Measurements from ENCODE around the gene SYK. TPM values are rescaled to one million over a fixed set of nuclear protein-coding genes. Genes with fewer than 3 reads are reported as not detected.
"Not testable (repeated sequence)": the region's sequence is repeated elsewhere in the genome, so short reads cannot be mapped to it uniquely, and the experiment has no call there.

SYK gene
- polyA plus RNA-seq, 3 donors: 26.1 to 35.7 (median 34.6) TPM

DNA sequence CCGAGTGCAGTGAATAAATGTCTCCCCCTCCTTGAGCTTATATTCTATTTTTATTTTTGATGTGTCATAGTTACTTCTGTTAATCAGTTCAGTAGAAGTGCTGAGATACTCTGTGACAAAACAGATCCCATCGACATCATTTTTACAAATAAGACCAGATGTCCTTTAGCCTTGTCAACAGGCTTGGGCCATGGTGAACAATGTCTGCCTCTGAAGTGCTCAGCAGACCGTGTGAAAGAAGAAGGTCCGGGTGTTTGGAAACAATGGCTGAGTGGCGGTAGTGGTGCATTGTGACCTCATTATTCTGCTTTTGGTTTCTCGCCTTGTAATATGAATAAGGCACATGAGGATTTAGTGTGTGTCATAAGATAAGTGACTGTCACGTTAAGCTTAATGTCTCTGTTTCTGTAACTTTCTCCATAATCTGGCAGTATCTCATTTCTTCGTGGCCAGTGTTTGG lies 71.2 kb downstream of the SYK start:
- no peak for DNase-seq

DNA sequence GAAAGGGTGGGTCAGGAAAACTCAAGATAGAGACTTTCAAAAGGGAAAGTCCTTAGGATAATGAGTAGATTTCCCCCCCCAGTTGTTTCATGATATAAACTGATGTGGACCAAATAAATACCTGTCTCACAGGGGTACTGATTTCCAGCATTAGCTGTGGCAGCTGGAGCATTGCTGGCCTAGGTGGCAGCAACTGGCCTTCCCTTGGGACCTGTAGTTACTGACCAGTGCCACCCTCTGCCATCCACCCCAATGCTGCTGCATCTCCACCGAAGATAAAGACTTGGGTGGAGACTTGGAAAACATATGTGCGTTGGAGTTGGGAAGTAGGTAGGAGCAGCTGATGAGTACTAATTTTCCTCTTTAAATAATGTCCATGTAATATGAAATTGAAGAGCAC lies 71.8 kb downstream of the SYK start:
- no peak for DNase-seq

DNA sequence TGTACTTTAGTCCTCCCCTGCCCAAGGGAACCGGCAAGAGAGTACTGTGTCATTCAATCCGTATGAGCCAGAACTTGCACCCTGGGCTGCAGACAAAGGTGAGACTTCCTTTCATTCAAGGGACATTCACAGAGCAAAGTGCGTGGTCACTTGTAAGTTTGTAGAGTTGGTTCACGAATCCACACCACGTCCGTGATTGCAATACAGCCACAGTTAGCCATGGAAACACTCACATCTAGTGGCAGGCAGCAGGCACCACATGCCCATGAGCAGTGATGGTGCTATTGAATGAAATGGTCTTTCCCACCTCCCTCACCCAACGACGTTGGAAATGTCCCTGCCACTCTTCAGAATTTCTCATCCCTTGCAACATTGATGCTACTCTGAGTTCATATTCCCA lies 72.6 kb downstream of the SYK start:
- no peak for DNase-seq

DNA sequence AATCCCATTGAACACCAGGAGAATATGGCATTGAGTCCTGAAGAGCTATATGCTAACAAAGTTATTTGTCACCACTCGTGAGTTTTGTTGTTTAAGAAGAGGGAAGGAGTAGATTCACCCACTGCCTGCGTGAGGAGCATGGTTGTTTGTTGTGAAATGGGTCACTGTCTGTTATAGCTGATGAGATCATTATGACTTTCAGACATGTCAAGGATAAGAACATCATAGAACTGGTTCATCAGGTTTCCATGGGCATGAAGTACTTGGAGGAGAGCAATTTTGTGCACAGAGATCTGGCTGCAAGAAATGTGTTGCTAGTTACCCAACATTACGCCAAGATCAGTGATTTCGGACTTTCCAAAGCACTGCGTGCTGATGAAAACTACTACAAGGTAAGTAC lies 76.9 kb downstream of the SYK start:
- DNase-seq: no peak

DNA sequence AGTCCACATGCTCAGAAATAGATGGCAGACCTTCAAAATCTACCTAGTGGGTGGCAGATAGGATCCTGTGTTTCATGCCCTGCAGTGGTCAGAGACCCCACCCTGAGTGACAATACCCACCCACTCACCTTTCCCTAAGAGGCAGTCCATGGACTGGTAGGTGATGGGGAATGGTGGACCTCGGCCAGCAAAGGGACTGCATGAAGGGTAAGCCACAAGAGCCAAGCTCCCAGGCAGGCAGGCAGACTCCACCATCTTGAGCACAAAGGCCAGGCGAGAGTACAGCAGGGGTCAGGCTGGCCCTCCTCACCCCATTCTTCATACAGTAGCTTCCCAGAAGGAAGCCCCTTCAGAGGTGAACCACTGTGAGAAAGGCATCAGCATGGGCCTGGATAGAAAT lies 78.4 kb downstream of the SYK start:
- no peak for DNase-seq

DNA sequence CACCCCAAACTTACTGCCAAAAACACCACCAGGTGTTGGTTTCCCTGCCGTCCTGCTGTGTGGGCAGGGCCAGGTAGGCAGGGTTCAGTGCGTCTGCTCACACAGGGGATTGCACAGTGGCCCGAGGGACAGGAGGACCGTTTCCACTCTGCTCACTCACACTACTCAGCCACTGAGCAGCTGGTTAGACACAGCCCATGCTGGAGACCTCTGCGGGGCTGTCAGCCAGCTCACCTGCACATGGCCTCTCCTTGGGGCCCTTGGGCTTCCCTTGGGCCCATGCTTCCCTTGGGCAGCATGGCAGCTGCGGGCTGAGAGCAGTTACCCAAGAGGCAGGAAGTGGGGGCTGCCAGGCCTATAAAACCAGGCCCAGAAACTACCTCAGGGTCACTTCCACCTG lies 79.0 kb downstream of the SYK start:
- no peak for DNase-seq

DNA sequence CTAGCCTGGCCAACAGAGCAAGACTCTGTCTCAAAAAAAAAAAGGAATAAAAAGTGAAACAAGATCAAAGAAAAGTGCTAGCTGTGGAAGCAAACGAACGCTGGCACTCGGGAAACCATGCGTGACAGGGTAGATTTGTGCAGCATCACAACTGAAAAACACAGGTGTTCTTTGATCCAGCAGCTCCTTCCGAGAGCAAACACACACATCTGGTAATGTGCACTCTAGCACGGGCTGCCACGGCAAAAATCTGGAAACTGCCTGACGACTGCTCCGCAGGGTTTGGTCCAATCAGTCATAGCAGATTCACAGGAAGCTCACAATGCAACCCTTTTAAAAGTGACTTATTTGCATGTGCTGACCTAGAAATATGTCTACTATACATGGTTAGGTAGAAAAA lies 80.0 kb downstream of the SYK start:
- DNase-seq: no peak

DNA sequence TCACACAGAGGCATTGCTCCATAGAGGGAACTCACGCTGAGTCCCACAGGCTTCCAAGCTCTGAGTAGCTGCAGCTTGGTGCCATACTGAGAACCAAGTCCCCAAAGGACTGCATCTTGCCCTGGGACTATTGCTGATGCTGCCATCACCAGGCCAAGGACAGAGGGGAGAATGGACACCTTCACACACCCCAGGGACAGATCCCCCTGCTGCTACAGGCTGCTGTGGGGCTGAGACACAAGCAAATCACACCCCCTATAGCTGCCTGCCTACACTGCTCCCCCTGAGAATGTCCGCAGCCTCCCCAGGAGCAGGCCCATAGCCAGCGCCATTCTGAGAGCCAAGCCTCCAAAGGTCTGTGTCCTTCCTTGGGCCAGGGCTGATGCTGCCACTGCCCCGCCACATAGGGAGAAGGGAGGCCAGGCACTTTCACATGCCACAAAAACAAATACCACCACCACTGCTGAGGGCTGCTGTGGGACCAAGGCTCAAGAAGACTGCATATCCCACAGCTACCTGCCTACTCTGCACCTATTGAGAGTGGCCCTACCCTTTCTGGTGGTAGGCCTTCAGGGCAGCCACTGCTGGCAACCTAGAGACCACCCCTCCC lies 81.5 kb downstream of the SYK start:
- no peak for DNase-seq

DNA sequence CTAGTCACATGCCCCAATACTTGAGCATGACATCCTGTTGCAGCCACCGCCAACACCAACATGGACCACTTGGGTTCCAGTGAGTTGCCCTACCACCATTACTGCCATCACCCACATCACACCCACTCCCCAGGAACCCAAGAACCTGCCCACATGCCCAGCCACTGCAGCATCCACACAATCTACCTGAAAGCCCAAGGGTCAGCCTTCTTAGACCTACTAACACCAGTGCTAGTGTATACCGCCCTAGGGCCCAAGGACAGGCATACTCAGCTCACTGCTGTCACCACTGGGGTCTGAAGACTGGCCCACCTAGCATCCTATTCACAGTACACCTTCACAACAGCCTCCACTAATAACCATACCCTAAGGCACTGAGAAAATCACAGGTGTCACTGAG lies 82.0 kb downstream of the SYK start:
- DNase-seq: no peak

DNA sequence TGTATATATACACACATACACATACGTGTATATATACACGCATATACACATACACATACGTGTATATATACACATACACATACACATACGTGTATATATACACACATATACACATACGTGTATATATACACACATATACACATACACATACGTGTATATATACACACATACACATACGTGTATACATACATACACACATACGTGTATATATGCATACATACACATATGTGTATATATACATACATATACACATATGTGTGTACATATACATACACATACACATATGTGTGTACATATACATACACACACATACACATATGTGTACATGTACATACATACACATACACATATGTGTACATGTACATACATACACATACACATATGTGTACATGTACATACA lies 82.6 kb downstream of the SYK start:
- no peak for DNase-seq

DNA sequence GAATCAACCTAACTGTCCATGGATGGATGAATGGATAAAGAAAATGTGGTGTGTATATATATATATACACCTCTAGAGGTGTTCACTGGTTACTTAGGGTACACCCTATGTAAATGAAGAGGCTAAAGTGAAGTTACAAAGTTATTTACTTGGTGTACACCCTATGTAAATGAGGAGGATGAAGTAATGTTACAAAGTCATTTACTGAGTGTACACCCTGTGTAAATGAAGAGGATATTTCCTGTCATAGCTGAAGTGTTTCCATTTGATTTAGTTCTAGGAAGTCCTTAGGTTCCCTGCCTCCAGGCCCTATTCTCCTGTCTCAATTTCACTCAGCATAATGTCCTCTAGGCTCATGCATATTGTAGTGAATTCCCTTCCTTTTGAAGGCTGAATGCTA lies 85.2 kb downstream of the SYK start:
- not testable (repeated sequence) for DNase-seq

DNA sequence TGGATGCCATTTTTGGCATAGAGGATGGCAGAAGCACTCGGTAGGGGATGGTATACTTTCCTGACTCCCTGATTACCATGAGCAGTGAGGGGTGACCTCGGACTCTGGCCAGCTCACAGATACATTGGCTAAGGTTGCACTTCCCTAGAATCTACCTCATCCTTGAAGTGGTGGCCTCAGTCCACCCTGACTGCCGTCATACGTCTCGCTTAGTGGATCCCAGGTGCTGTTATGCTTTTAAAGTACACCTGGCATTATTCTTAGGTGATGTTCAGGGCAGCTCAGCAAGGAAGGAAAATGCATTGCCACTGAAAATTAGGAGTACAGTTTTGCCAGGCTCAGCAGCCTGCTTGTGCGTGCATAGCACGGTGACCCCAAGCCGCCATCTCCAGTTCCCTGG lies 87.3 kb downstream of the SYK start:
- DNase-seq: no peak

DNA sequence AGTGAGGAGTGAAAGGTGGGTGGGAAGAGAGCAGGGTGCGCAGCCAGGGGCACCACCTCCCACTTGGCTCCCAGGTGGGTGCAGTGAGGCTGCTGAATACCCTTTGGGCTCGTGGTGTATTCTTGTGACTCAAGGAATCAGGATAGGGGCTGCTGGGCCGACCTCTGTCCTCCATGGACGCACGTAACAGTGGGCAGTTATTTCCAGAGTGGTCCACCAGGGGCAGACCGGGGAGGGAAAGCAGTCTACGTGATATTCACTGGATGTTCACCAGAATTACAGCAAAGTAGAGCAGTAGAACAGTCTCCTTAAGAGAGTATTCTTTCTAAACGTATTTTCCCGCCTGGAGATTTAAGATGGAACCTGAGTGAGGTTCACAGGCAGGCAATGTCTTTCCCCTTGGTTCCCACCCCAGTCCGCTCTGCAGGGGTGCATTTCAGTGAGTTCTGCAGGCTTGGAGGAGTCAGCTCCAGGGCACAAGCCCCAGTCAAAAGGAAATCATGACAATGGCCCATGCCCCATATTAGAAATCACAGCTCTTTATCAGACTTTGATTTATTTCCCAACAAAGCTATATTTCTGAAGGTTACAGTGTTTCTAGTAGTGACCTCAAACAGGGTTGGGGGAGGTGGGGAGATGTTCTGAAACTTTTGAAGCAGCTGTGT lies 88.7 kb downstream of the SYK start:
- DNase-seq: no peak

DNA sequence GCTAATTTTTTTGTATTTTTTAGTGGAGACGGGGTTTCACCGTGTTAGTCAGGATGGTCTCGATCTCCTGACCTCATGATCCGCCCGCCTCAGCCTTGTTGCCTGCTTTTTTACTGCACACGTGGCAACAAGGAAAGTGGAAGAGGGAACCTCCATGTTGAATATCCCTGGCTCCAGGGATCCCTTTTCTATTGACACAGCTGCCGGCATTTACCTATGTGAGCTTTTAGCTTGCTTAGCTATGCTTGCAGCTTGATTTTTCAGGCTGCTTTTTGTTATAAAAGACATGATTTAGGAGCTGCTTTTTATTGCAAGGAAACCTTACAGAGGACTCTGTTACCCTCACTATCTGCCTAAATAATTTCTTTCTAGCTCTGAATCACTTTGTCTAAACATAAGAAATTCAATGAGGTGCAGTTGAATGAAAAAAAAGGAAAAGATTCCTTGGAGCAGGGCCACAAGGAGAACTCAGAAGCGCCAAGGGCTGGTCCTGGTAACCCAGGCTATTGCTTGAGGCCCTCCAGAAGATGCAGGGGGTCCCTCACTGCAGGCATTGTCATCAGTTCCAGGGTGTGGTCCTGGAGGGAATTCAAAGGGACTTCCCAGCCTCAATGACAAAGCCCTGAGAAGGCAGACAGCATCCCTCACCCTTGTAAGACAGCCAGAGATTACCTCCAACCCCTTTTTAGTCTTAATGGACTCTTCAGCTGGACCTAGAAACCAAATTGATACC lies 89.9 kb downstream of the SYK start:
- no peak for DNase-seq

DNA sequence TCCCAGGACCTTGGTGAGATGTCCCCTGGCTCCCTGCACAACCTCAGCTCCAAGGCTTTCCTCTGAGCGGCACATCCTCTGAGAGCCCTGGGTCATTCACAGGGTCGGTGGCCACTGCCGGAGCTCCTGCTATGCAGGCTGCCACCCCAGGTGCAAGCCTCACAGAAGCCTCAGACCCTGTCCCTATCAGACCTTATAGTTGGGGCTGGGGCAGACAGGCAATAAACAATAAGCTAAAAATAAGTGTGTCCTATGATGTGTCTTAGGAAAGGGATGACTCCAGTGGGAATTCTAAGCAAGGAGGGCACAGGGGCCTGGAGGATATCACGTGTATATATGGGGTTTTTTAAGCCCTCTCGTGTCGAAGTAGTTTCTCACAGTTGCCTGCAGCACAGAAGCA lies 91.3 kb downstream of the SYK start:
- no peak for DNase-seq

DNA sequence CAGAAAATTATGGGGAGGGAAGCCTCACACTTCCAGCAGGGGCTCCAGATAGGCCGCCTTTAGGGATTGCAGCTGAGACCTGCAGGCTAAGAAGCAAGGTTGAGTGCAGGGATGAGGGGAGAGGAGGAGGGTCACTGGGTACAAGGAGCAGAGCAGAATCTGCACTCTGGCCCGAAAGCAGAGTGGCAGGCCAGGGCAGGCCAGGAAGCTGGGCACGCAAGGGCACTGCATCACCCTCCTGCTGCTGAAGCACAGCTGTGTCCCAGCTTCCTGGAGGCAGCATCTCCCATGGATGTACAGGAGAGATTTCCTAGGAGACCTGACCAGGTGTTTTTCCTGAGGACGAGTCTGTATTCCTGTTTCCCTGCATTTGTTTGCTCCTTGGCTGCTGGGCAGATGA lies 92.1 kb downstream of the SYK start:
- DNase-seq: no peak

DNA sequence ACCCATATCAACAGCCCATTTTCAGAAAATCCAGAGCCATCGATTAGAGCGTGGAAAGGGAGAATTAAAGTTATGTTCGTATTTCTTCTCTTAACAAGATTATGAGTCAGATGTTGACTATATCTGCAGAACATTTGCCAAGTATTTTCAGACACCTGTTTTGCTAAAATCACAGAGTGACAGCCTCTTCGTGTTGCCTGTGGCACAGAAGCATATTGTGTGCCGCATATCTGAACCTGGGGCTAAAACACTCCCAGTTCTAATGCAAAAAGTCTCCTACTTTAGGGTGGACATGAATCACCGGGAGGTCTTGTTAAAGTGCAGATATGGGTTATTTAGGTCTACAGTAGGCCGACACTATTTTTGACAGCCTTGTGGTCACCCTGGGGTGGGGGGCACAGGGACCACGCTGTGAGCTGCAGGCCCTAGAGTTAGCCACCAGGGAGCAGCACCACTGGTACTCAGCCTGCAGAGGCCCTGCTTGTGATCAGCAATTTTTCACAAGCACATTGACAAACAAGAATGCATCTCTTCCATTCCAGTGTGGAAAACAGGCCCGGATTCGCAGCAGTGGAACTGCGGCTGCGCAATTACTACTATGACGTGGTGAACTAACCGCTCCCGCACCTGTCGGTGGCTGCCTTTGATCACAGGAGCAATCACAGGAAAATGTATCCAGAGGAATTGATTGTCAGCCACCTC lies 93.5 kb downstream of the SYK start:
- no peak for DNase-seq

DNA sequence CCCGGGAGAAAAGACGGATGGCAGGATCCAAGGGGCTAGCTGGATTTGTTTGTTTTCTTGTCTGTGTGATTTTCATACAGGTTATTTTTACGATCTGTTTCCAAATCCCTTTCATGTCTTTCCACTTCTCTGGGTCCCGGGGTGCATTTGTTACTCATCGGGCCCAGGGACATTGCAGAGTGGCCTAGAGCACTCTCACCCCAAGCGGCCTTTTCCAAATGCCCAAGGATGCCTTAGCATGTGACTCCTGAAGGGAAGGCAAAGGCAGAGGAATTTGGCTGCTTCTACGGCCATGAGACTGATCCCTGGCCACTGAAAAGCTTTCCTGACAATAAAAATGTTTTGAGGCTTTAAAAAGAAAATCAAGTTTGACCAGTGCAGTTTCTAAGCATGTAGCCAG lies 94.2 kb downstream of the SYK start:
- no peak for DNase-seq

DNA sequence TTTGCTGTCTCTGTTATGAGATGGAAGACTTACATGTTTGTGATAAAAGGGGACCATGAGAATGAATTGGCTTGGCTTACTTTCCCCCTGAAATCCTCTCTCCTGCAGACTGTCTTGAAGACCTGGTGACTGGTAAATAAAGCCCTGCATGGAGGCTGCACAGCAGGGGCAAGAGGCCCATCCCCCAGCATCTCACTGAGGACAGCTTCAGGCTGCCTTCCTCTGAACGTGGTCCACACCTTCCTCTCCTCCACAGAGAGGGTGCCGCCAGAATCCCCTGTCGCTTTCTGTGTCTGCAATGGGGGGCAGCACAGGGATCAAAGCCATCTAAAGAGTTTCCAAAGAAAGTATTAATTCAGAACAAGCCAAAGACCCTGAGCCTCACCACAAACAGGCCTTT lies 94.6 kb downstream of the SYK start:
- DNase-seq: no peak

DNA sequence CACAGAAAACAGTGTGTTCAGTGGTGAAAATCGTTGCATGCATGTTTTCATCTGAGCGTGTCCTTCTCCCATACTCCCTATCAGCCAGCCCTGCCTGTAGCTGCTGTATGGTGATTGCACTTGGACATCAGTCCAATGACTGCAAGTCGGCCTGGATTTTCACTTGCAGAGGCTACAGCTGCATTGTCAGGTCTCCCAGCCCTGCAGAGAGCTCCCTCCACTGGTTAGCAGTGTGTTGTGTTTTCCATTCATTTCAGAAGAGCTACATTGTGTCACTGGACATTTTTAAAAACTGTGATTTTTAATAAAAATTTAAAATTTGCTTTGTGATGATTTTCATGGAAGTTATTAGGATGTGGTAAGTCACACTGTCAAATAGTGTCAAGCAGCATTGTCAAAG lies 96.6 kb downstream of the SYK start:
- no peak for DNase-seq

DNA sequence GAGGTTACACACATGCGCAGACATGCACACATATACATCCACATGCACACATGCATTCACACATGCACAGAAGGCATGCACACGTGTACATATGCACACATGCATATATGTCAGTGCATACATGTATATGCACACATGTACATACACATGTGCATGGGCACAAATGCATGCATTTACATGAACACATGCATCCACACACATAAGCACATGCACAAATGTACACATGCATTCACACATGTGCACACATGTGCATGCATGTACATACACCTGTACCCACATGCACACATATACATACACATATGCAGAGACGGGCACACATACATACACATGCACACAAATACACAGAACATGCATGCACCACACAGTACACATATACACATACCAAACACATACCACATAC lies 97.7 kb downstream of the SYK start:
- DNase-seq: no peak

DNA sequence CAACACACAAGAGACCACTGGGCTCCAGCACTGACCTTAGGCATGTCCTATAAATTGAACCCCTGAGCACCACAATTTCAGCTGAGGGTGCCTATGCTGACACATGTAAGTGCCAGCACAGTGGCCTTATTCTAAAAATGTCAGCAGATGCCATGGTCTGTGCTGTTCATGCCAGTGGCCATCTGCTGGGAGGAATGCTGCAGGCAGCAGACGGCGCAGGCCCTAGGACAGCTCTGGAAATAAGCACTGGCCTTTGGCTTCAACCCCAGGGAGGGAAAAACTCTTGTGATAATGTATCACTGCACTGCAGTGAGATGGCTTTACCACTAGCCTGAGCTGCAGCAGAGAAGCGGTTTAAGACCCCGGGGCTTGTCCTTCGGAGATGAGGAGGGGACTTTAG lies 98.5 kb downstream of the SYK start:
- DNase-seq: no peak

DNA sequence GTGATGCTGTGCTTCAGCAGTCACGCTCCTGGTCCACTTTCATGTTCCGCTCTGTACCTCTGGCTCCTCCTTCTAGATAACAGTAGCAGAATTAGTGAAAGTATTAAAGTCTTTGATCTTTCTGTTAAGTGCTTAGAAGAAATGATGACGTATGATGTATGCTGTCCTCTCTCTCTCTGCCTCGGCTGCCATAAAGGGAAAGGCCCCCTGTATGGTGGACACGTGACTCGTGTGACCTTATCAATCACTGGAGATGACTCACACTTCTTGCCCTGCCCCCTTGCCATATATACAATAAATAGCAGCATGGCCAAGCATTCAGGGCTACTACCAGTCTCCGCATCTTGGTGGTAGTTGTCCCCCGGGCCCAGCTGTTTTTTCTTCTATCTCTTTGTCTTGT lies 100.3 kb downstream of the SYK start:
- DNase-seq: no peak

Data from renal pelvis (tissue), 4 donors.